Vein endothelial cell (primary cell): ENCODE data around the gene DRD4. TPM values are rescaled to one million over a fixed set of nuclear protein-coding genes. Genes with fewer than 3 reads are reported as not detected.

Source experiments
- total RNA-seq: library from RNA; depleted of rRNA; stranded (reverse); fragments of >200 nt; gene quantifications from 2 replicates; pipeline ENCODE4 v1.2.3, GENCODE V29; 2012

DRD4 gene
- total RNA-seq, result not detected in 2 replicates

GRCh38 chr11:636511-637332 is at the start of gene DRD4:
TSS of gene DRD4 (plus strand) at chr11:637269. CDS start at chr11:637305, 36 bp downstream.

GRCh38 chr11:615504-616319 is 21.4 kb upstream of the DRD4 start, which contains the start of gene IRF7:
TSS of gene IRF7 (minus strand) at chr11:615950. CDS start at chr11:615364, 586 bp downstream.

GRCh38 chr11:624705-625635 is 12.1 kb upstream of the DRD4 start, which contains the start of gene CDHR5:
TSS of gene CDHR5 (minus strand) at chr11:624955. CDS start at chr11:624902, 53 bp downstream.

GRCh38 chr11:626475-627307 is 10.4 kb upstream of the DRD4 start, which contains the start of gene SCT:
TSS of gene SCT (minus strand) at chr11:627181. CDS start at chr11:627143, 38 bp downstream.

Other genes starting within 250 kb of the DRD4 start
- gene PKP3, start 243.1 kb upstream of the DRD4 start, total RNA-seq, result 0.65 and 0.86 TPM in 2 replicates
- gene SIGIRR, start 222.3 kb upstream of the DRD4 start, total RNA-seq, result 49.6 and 60.1 TPM in 2 replicates
- gene ANO9, start 195.3 kb upstream of the DRD4 start, total RNA-seq, result 0.33 and 0.48 TPM in 2 replicates
- 35.2 and 37.9 TPM in 2 replicates for gene PTDSS2, start 187.0 kb upstream of the DRD4 start, total RNA-seq
- 211 and 222 TPM in 2 replicates for gene RNH1, start 130.0 kb upstream of the DRD4 start, total RNA-seq
- gene HRAS, start 101.7 kb upstream of the DRD4 start, total RNA-seq, result 42.5 and 50.5 TPM in 2 replicates
- gene LRRC56, start 99.7 kb upstream of the DRD4 start, total RNA-seq, result 0.57 and 1.3 TPM in 2 replicates
- gene LMNTD2, start 76.5 kb upstream of the DRD4 start, total RNA-seq, result 1.9 and 2.6 TPM in 2 replicates
- gene RASSF7, start 76.3 kb upstream of the DRD4 start, total RNA-seq, result 17.1 and 18.0 TPM in 2 replicates
- gene PHRF1, start 60.8 kb upstream of the DRD4 start, total RNA-seq, result 35.8 and 43.8 TPM in 2 replicates
- 11.2 and 14.0 TPM in 2 replicates for gene IRF7, start 21.3 kb upstream of the DRD4 start, total RNA-seq
- not detected in 2 replicates for gene CDHR5, start 12.3 kb upstream of the DRD4 start, total RNA-seq
- not detected in 2 replicates for gene SCT, start 10.1 kb upstream of the DRD4 start, total RNA-seq
- gene DEAF1, start 58.0 kb downstream of the DRD4 start, total RNA-seq, result 59.0 and 85.3 TPM in 2 replicates
- gene TMEM80, start 58.5 kb downstream of the DRD4 start, total RNA-seq, result 8.9 and 11.8 TPM in 2 replicates
- gene EPS8L2, start 69.0 kb downstream of the DRD4 start, total RNA-seq, result 2.5 and 3.9 TPM in 2 replicates
- gene TALDO1, start 110.2 kb downstream of the DRD4 start, total RNA-seq, result 155 and 170 TPM in 2 replicates
- gene GATD1, start 140.2 kb downstream of the DRD4 start, total RNA-seq, result 61.2 and 65.3 TPM in 2 replicates
- under 0.01 and 0.10 TPM in 2 replicates for gene CEND1, start 152.8 kb downstream of the DRD4 start, total RNA-seq
- 13.7 and 15.6 TPM in 2 replicates for gene SLC25A22, start 161.0 kb downstream of the DRD4 start, total RNA-seq
- gene PIDD1, start 168.0 kb downstream of the DRD4 start, total RNA-seq, result 12.8 and 14.0 TPM in 2 replicates
- gene RPLP2, start 172.7 kb downstream of the DRD4 start, total RNA-seq, result 227 and 292 TPM in 2 replicates
- 43.3 and 59.4 TPM in 2 replicates for gene PNPLA2, start 181.6 kb downstream of the DRD4 start, total RNA-seq
- gene CRACR2B, start 190.7 kb downstream of the DRD4 start, total RNA-seq, result 9.2 and 12.7 TPM in 2 replicates
- gene CD151, start 195.7 kb downstream of the DRD4 start, total RNA-seq, result 453 and 470 TPM in 2 replicates
- gene POLR2L, start 205.3 kb downstream of the DRD4 start, total RNA-seq, result 77.9 and 79.4 TPM in 2 replicates
- gene TSPAN4, start 205.6 kb downstream of the DRD4 start, total RNA-seq, result 108 and 137 TPM in 2 replicates